BLaER1 (cell line): ENCODE data around the gene NUP93.
"Not testable (repeated sequence)": the region's sequence is repeated elsewhere in the genome, so short reads cannot be mapped to it uniquely, and the experiment has no call there.

ENCODE experiments used
- H3K27ac ChIP-seq: shearing (Covaris generic); formaldehyde crosslinking; 2 replicates; pipeline ENCODE4 v1.8.1; 2022
- H3K27me3 ChIP-seq: shearing (Covaris generic); formaldehyde crosslinking; 2 replicates; pipeline ENCODE4 v1.8.1; 2022
- H3K36me3 ChIP-seq: shearing (Covaris generic); formaldehyde crosslinking; 2 replicates; pipeline ENCODE4 v1.8.1; 2022
- H3K4me1 ChIP-seq: shearing (Covaris generic); formaldehyde crosslinking; 2 replicates; pipeline ENCODE4 v1.8.1; 2022
- H3K4me2 ChIP-seq: shearing (Covaris generic); formaldehyde crosslinking; 2 replicates; pipeline ENCODE4 v1.8.1; 2022
- H3K4me3 ChIP-seq: shearing (Covaris generic); formaldehyde crosslinking; 2 replicates; pipeline ENCODE4 v1.8.1; 2022
- H3K9ac ChIP-seq: shearing (Covaris generic); formaldehyde crosslinking; 2 replicates; pipeline ENCODE4 v1.8.1; 2022
- H3K9me3 ChIP-seq: shearing (Covaris generic); formaldehyde crosslinking; 2 replicates; pipeline ENCODE4 v1.8.1; 2022
- H4K20me1 ChIP-seq: shearing (Covaris generic); formaldehyde crosslinking; 2 replicates; pipeline ENCODE4 v1.8.1; 2022
- Cebpa-rat ChIP-seq: shearing (Covaris generic); IDR thresholded peaks from 2 replicates; pipeline ENCODE4 v1.8.1; 2022

Gene NUP93

GRCh38 chr16:56726283-56726682, 3.6 kb upstream of the NUP93 start:
- Histone ChIP-seq H3K4me2 (no peak overlapping the region), H3K4me3 (no peak overlapping the region)

GRCh38 chr16:56726926-56727325, 3.0 kb upstream of the NUP93 start:
- Histone ChIP-seq H3K4me2 (no peak overlapping the region), H4K20me1 (peaks cover 16% of the 10 kb centered on the region), H3K4me3 (no peak overlapping the region), H3K9me3 (no peaks in the 10 kb centered on the region), H3K27me3 (no peaks in the 10 kb centered on the region), H3K4me1 (peaks cover 28% of the 10 kb centered on the region), H3K9ac (no peak overlapping the region), H3K27ac (no peak overlapping the region), H3K36me3 (no peaks in the 10 kb centered on the region)
- TF ChIP-seq Cebpa-rat, result no peak

More at GRCh38 chr16:56726283-56726682, 3.6 kb upstream of the NUP93 start:
- TF ChIP-seq Cebpa-rat, result no peak
- no peaks in the 10 kb centered on the region for H3K27me3 ChIP-seq
- peaks cover 22% of the 10 kb centered on the region for H3K4me1 ChIP-seq
- H4K20me1 ChIP-seq, result peaks cover 9% of the 10 kb centered on the region
- H3K9ac ChIP-seq, result no peak overlapping the region
- H3K36me3 ChIP-seq, result no peaks in the 10 kb centered on the region
- no peak overlapping the region for H3K27ac ChIP-seq
- no peaks in the 10 kb centered on the region for H3K9me3 ChIP-seq

- no peaks in the 10 kb centered on the region for H3K36me3 ChIP-seq
- no peak for TF ChIP-seq Cebpa-rat
- H3K4me2 ChIP-seq, result no peak overlapping the region
- H3K9ac ChIP-seq, result no peak overlapping the region
- no peak overlapping the region for H3K4me3 ChIP-seq
- H3K9me3 ChIP-seq, result no peaks in the 10 kb centered on the region
- H3K27me3 ChIP-seq, result no peaks in the 10 kb centered on the region
- H3K27ac ChIP-seq, result no peak overlapping the region
- peaks cover 27% of the 10 kb centered on the region for H4K20me1 ChIP-seq
- peaks cover 35% of the 10 kb centered on the region for H3K4me1 ChIP-seq
Measured at GRCh38 chr16:56728027-56728426, 1.9 kb upstream of the NUP93 start.

GRCh38 chr16:56728980-56729734, 772 bp upstream of the NUP93 start:
- Histone ChIP-seq H3K4me1 (peaks cover 35% of the 10 kb centered on the region), H3K36me3 (peaks cover 4% of the 10 kb centered on the region), H3K4me2 (peak overlapping the region; percentile 87), H3K4me3 (peak overlapping the region; percentile 89), H4K20me1 (peaks cover 38% of the 10 kb centered on the region), H3K27me3 (no peaks in the 10 kb centered on the region), H3K9ac (peak overlapping the region; percentile 88), H3K9me3 (no peaks in the 10 kb centered on the region), H3K27ac (peak overlapping the region; percentile 61)
- TF ChIP-seq Cebpa-rat, result no peak

GRCh38 chr16:56732366-56732765, 2.4 kb downstream of the NUP93 start:
- no peak for TF ChIP-seq Cebpa-rat
- peaks cover 35% of the 10 kb centered on the region for H3K36me3 ChIP-seq
- H3K9ac ChIP-seq, result no peak overlapping the region
- peaks cover 43% of the 10 kb centered on the region for H3K4me1 ChIP-seq
- H3K27ac ChIP-seq, result no peak overlapping the region
- peaks cover 70% of the 10 kb centered on the region for H4K20me1 ChIP-seq
- no peaks in the 10 kb centered on the region for H3K27me3 ChIP-seq
- 0 out of 2 replicates have a peak overlapping the region, but pooled peaks have one; percentile 99 for H3K4me2 ChIP-seq
- H3K4me3 ChIP-seq, result no peak overlapping the region
- H3K9me3 ChIP-seq, result no peaks in the 10 kb centered on the region

- Histone ChIP-seq H3K4me2 (no peak overlapping the region), H3K36me3 (peaks cover 40% of the 10 kb centered on the region), H3K27me3 (no peaks in the 10 kb centered on the region), H4K20me1 (peaks cover 75% of the 10 kb centered on the region), H3K9me3 (0 out of 2 replicates have a peak, but pooled peaks cover under 1% of the 10 kb centered on the region), H3K27ac (no peak overlapping the region), H3K9ac (no peak overlapping the region), H3K4me1 (peaks cover 43% of the 10 kb centered on the region), H3K4me3 (no peak overlapping the region)
- TF ChIP-seq Cebpa-rat, result no peak
Measured at GRCh38 chr16:56732832-56733231, 2.9 kb downstream of the NUP93 start.

GRCh38 chr16:56734429-56734828, 4.5 kb downstream of the NUP93 start:
- H3K4me3 ChIP-seq, result no peak overlapping the region

GRCh38 chr16:56736476-56736875, 6.5 kb downstream of the NUP93 start:
- H3K27me3 ChIP-seq, result no peaks in the 10 kb centered on the region
- H3K4me3 ChIP-seq, result no peak overlapping the region
- H3K9me3 ChIP-seq, result peaks cover 10% of the 10 kb centered on the region; the same call in 1 of the 2 replicates
- H3K27ac ChIP-seq, result no peak overlapping the region
- no peak for TF ChIP-seq Cebpa-rat
- H4K20me1 ChIP-seq, result peaks cover 75% of the 10 kb centered on the region
- H3K36me3 ChIP-seq, result peaks cover 45% of the 10 kb centered on the region
- H3K4me1 ChIP-seq, result peaks cover 19% of the 10 kb centered on the region
- no peak overlapping the region for H3K4me2 ChIP-seq
- H3K9ac ChIP-seq, result no peak overlapping the region

More at GRCh38 chr16:56734429-56734828, 4.5 kb downstream of the NUP93 start:
- Histone ChIP-seq H3K27me3 (no peaks in the 10 kb centered on the region), H3K4me1 (peaks cover 33% of the 10 kb centered on the region), H3K9me3 (peaks cover 10% of the 10 kb centered on the region; the same call in 1 of the 2 replicates), H3K9ac (no peak overlapping the region), H4K20me1 (peaks cover 82% of the 10 kb centered on the region), H3K27ac (no peak overlapping the region), H3K4me2 (no peak overlapping the region), H3K36me3 (peaks cover 45% of the 10 kb centered on the region)
- no peak for TF ChIP-seq Cebpa-rat

- H3K4me2 ChIP-seq, result no peak overlapping the region
- H4K20me1 ChIP-seq, result peaks cover 75% of the 10 kb centered on the region
- no peak overlapping the region for H3K27ac ChIP-seq
- no peak overlapping the region for H3K9ac ChIP-seq
- peaks cover 47% of the 10 kb centered on the region for H3K36me3 ChIP-seq
- peaks cover 10% of the 10 kb centered on the region; the same call in 1 of the 2 replicates for H3K9me3 ChIP-seq
- TF ChIP-seq Cebpa-rat, result no peak
- no peaks in the 10 kb centered on the region for H3K27me3 ChIP-seq
- no peak overlapping the region for H3K4me3 ChIP-seq
- peaks cover 8% of the 10 kb centered on the region; the same call in 1 of the 2 replicates for H3K4me1 ChIP-seq
Measured at GRCh38 chr16:56737539-56737938, 7.6 kb downstream of the NUP93 start.

GRCh38 chr16:56738221-56738620, 8.3 kb downstream of the NUP93 start:
- peaks cover 10% of the 10 kb centered on the region; the same call in 1 of the 2 replicates for H3K9me3 ChIP-seq
- H3K27ac ChIP-seq, result no peak overlapping the region
- TF ChIP-seq Cebpa-rat, result no peak
- H3K27me3 ChIP-seq, result no peaks in the 10 kb centered on the region
- no peak overlapping the region for H3K4me2 ChIP-seq
- H3K9ac ChIP-seq, result no peak overlapping the region
- H3K4me3 ChIP-seq, result no peak overlapping the region
- H4K20me1 ChIP-seq, result peaks cover 75% of the 10 kb centered on the region
- H3K4me1 ChIP-seq, result peaks cover 8% of the 10 kb centered on the region; the same call in 1 of the 2 replicates
- H3K36me3 ChIP-seq, result peaks cover 49% of the 10 kb centered on the region

GRCh38 chr16:56739378-56739777, 9.4 kb downstream of the NUP93 start:
- Histone ChIP-seq H3K36me3 (peaks cover 50% of the 10 kb centered on the region), H4K20me1 (peaks cover 74% of the 10 kb centered on the region)
- not testable (repeated sequence) for H3K4me1 ChIP-seq

More at GRCh38 chr16:56739378-56739777, 9.4 kb downstream of the NUP93 start:
- not testable (repeated sequence) for H3K27me3 ChIP-seq, H3K27ac ChIP-seq, H3K9ac ChIP-seq, H3K4me3 ChIP-seq, H3K4me2 ChIP-seq
- peaks cover 10% of the 10 kb centered on the region; the same call in 1 of the 2 replicates for H3K9me3 ChIP-seq
